IPS DF 6.9 (cell line): ENCODE results near the gene NOTCH1.

Experiments
- DNase-seq: peaks from one replicate; pipeline ENCODE4 v3.0.0-alpha.2; 2013; ENCODE audit warnings: low read depth, low spot score
- H3K27ac ChIP-seq: one replicate; pipeline ENCODE4 v1.5.1; 2013; ENCODE audit warnings: low read length, control low read depth
- H3K27me3 ChIP-seq: 2 replicates; pipeline ENCODE4 v1.6.1; 2013; ENCODE audit warnings: mild to moderate bottlenecking, low read length; ENCODE audit not compliant: control insufficient read depth, insufficient read depth
- H3K36me3 ChIP-seq: 2 replicates; pipeline ENCODE4 v1.6.1; 2013; ENCODE audit warnings: low read length; ENCODE audit not compliant: control insufficient read depth, insufficient read depth
- H3K4me1 ChIP-seq: 2 replicates; pipeline ENCODE4 v1.6.1; 2013; ENCODE audit warnings: low read length; ENCODE audit not compliant: control insufficient read depth, insufficient read depth
- H3K4me3 ChIP-seq: 2 replicates; pipeline ENCODE4 v1.5.1; 2013; ENCODE audit warnings: mild to moderate bottlenecking, low read length
- H3K9me3 ChIP-seq: 2 replicates; pipeline ENCODE4 v1.6.1; 2013; ENCODE audit warnings: low read length, inconsistent platforms; ENCODE audit not compliant: control insufficient read depth, insufficient read depth
- WGBS: extraction: QIAGEN DNeasy Blood & Tissue Kit; methylation state at CpG from one replicate; pipeline ENCODE4 v1.1.7; 2013; ENCODE audit warnings: mixed read lengths, missing lambda C conversion rate; ENCODE audit not compliant: insufficient read length, insufficient coverage; 5-methylcytosine and 5-hydroxymethylcytosine counted together

NOTCH1 gene

DNA sequence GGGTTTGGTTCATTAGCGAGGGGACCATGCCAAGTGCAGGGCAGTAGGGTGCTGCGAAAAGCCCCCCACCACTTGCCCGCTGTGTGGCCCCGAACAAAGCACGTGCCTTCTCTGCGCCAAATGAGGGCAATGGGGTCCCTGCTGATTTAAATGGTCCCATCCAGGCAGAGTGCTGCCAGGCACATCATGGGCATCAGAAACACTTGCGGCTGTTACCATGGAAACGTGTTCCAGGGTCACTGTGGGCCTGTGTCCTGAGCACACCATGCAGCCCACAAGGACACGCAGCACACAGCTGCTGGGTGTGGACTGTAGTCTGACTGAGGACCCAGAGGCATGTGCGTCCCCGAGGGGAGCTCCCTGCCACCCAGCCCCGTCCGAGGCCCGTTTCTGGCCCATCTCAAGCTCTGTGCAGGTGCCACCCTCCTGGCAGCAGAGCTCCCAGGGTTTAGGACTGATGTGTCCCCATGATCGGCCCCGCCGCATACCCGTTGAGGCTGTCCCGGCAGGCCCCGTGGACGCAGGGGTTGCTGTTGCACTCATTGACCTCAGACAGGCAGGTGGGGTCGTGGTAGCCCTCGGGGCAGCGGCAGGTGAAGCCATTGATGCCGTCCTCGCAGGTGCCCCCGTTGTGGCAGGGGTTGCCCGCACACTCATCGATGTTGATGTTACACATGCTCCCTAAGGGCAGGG lies 31.7 kb downstream of the NOTCH1 start:
- no peaks in the 10 kb centered on the region for H3K27me3 ChIP-seq
- no peak for DNase-seq
- no peaks in the 10 kb centered on the region for H3K9me3 ChIP-seq
- H3K27ac ChIP-seq = no peak overlapping the region
- WGBS = no CpG with 5 or more reads among the region's 29 CpGs
- H3K36me3 ChIP-seq = peaks cover 79% of the 10 kb centered on the region
- no peaks in the 10 kb centered on the region; the same call in 1 of the 2 replicates for H3K4me1 ChIP-seq
- no peak overlapping the region for H3K4me3 ChIP-seq

- peaks cover 78% of the 10 kb centered on the region for H3K36me3 ChIP-seq
- no peaks in the 10 kb centered on the region for H3K27me3 ChIP-seq
- H3K27ac ChIP-seq = no peak overlapping the region
- no peak overlapping the region for H3K4me3 ChIP-seq
- no peaks in the 10 kb centered on the region; the same call in 1 of the 2 replicates for H3K4me1 ChIP-seq
- DNase-seq = no peak
- no peaks in the 10 kb centered on the region for H3K9me3 ChIP-seq
- no CpG with 5 or more reads among the region's 16 CpGs for WGBS
These were observed 32.7 kb downstream of the NOTCH1 start for GRCh38 chr9:136513191-136513590.

- Histone ChIP-seq H3K27me3 (no peaks in the 10 kb centered on the region), H3K4me1 (no peaks in the 10 kb centered on the region; the same call in 1 of the 2 replicates), H3K27ac (no peak overlapping the region), H3K36me3 (peaks cover 78% of the 10 kb centered on the region), H3K9me3 (no peaks in the 10 kb centered on the region), H3K4me3 (no peak overlapping the region)
- WGBS = no CpG with 5 or more reads among the region's 13 CpGs
- DNase-seq = no peak
These were observed 33.2 kb downstream of the NOTCH1 start for GRCh38 chr9:136512651-136513071.

DNA sequence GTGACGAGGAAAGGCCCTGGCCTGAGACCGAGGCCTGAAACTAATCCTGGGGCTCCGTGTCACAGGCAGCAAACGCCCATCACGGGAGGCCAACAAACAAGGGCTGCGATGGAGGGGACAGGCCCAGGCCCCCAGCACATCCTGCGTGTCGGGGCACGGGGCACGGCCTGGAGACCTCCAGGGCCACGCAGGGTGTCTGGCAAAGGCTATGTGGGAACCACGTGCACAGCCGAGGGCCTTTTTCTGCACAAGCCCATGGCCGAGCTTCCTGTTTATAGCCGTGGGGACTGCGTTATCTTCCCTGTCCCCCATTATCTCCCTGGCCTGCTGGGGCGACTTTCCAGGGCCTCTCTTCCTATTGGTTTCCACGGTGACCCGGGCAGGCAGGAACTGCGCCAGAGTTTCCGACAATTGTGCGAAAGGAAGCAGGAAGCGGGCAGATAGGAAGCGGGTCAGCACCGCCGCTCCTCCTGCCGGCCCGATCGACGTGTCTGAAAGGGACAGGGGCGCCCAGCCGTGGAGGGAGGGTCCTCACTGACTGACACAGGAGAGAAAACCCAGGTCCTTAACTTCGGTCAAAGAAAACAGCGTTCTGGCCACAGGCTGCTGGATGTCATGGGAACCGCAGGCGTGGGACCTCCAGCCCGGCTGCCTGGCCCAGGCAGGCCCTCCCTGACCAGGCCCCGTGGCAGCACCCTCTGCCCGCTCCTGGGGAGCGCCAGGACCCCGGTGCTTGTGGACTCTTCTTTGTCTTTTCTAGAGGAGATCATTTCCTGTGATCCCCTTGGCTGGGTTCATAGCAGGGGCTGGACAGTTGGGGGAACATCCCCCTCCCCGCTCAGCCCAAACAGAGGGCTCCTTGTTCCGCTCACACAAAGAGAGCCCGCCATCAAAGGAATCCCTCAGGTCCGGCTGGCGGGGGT lies 33.9 kb downstream of the NOTCH1 start:
- no peak for DNase-seq
- Histone ChIP-seq H3K4me1 (no peaks in the 10 kb centered on the region; the same call in 1 of the 2 replicates), H3K4me3 (no peak overlapping the region), H3K36me3 (peaks cover 78% of the 10 kb centered on the region), H3K9me3 (no peaks in the 10 kb centered on the region), H3K27me3 (no peaks in the 10 kb centered on the region), H3K27ac (no peak overlapping the region)
- WGBS = no CpG with 5 or more reads among the region's 46 CpGs

DNA sequence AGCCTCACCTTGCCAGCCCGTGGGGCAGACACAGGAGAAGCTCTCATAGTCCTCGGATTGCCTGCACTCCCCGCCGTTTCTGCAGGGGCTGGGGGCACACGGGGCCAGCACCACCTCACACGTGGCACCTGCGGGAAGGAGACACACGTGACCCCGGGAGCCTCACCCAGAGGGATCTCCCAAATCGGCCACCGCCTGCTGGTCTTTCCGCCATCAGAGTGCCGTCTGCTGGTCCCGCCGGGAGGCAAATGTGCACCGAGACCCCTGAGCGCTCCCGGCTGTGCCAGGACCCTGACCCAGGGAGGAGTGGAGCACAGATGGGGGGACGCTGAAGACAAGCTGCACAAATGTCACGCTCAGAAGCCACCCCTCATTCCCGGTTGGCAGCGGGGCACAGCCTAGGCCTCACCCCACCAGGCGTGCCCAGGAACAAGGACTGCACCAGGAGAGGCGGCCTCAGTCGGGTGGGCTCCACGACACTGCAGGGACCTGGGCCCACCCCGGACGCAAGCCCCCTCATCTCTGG lies 34.6 kb downstream of the NOTCH1 start:
- Histone ChIP-seq H3K9me3 (no peaks in the 10 kb centered on the region), H3K27me3 (no peaks in the 10 kb centered on the region), H3K36me3 (peaks cover 84% of the 10 kb centered on the region), H3K4me1 (no peaks in the 10 kb centered on the region; the same call in 1 of the 2 replicates), H3K4me3 (no peak overlapping the region), H3K27ac (no peak overlapping the region)
- no peak for DNase-seq
- no CpG with 5 or more reads among the region's 28 CpGs for WGBS

- Histone ChIP-seq H3K27ac (no peak overlapping the region), H3K36me3 (peaks cover 84% of the 10 kb centered on the region), H3K27me3 (no peaks in the 10 kb centered on the region), H3K9me3 (no peaks in the 10 kb centered on the region), H3K4me1 (no peaks in the 10 kb centered on the region; the same call in 1 of the 2 replicates), H3K4me3 (no peak overlapping the region)
- no peak for DNase-seq
- WGBS = no CpG with 5 or more reads among the region's 26 CpGs
These were observed 35.3 kb downstream of the NOTCH1 start for GRCh38 chr9:136510561-136510960.

DNA sequence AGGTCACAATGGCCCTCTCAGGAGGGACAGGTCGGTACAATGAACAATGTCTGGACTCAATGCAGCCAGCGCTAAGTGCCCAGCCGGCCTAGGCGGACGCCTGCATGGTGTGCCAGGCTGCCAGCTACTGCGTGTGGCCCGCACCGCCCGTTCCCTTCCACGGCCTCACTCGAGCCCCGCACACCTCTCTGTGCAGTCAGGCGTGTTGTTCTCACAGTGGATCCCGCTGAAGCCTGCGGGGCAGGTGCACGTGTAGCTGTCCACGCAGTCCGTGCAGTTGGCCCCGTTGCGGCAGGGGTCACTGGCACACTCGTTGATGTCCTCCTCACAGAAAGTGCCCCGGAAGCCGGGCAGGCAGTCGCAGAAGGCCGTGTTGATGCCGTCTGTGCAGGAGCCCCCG lies 36.3 kb downstream of the NOTCH1 start:
- Histone ChIP-seq H3K27ac (no peak overlapping the region), H3K9me3 (no peaks in the 10 kb centered on the region), H3K4me1 (no peaks in the 10 kb centered on the region; the same call in 1 of the 2 replicates), H3K27me3 (no peaks in the 10 kb centered on the region), H3K36me3 (peaks cover 84% of the 10 kb centered on the region), H3K4me3 (no peak overlapping the region)
- DNase-seq = no peak
- no CpG with 5 or more reads among the region's 27 CpGs for WGBS

DNA sequence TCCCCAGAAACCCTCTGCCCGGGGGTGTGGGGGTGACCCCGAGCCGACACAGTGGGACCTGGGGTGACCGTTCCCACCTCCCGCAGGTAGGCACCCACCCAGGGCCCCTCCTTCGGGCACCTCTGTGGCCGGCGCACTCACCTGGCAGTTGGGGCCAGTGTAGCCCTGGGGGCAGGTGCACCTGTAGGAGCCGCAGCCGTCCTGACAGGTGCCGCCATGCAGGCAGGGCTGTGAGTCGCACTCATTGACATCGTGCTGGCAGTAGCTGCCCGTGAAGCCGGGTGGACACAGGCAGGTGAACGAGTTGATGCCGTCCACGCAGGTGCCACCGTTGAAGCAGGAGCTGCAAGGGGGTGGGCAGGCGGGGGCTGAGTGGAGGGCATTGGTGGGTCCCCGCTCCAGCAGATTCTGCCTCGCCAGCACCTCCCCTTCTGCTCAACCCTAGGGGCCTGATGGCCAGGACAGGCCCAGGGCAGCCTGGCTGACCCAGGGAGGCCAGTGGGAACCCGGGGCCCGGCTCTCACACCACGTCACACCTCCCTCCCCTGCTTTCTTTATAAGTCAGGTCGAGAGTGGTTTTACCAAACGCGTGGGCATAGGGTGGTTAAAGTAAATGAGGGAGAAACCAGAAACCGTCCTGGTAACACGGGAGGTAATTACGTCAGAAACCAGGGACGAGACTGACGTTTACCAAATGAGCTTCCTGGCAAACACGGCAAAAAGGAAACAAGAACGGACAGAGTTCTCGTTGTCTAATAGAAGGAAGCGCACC lies 36.9 kb downstream of the NOTCH1 start:
- no peaks in the 10 kb centered on the region; the same call in 1 of the 2 replicates for H3K4me1 ChIP-seq
- peaks cover 81% of the 10 kb centered on the region for H3K36me3 ChIP-seq
- H3K9me3 ChIP-seq = no peaks in the 10 kb centered on the region
- H3K27ac ChIP-seq = no peak overlapping the region
- no peak for DNase-seq
- no peak overlapping the region for H3K4me3 ChIP-seq
- H3K27me3 ChIP-seq = no peaks in the 10 kb centered on the region
- no CpG with 5 or more reads among the region's 37 CpGs for WGBS

- Histone ChIP-seq H3K27ac (no peak overlapping the region), H3K4me1 (no peaks in the 10 kb centered on the region; the same call in 1 of the 2 replicates), H3K36me3 (peaks cover 85% of the 10 kb centered on the region), H3K4me3 (no peak overlapping the region), H3K9me3 (no peaks in the 10 kb centered on the region), H3K27me3 (no peaks in the 10 kb centered on the region)
- no CpG with 5 or more reads among the region's 23 CpGs for WGBS
- DNase-seq = no peak
These were observed 37.9 kb downstream of the NOTCH1 start for GRCh38 chr9:136507992-136508375.
